Keratinocyte (primary cell): ENCODE results near the gene C8B. TPM values are rescaled to one million over a fixed set of nuclear protein-coding genes. Genes with fewer than 3 reads are reported as not detected.

Experiments used
- DNase-seq: peaks from one replicate; pipeline ENCODE4 v3.0.0-alpha.2; 2011; ENCODE audit warnings: low read depth, missing footprints, low spot score
- FAIRE-seq: peaks from 2 replicates; lab custom pipeline; 2011; peaks lifted over from hg19 to GRCh38; lab: Jason Lieb, UNC
- H2AFZ ChIP-seq: 2 replicates; pipeline ENCODE4 v1.6.0; 2012; ENCODE audit warnings: low read length, control low read depth, inconsistent platforms; ENCODE audit not compliant: control insufficient read depth
- H3K27ac ChIP-seq: 2 replicates; pipeline ENCODE4 v1.5.1; 2011; ENCODE audit warnings: low read length; ENCODE audit not compliant: control insufficient read depth, insufficient read depth
- H3K27me3 ChIP-seq: 3 replicates; pipeline ENCODE4 v1.6.0; 2011; ENCODE audit warnings: low read length; ENCODE audit not compliant: control insufficient read depth, insufficient read depth; ENCODE audit errors: extremely low read depth
- H3K36me3 ChIP-seq, 2 experiments: 2 replicates in 1 of 2; 3 replicates in 1 of 2; pipeline ENCODE4 v1.5.1; 2011; ENCODE audit warnings: low read length in 2 of 2, mild to moderate bottlenecking in 1 of 2; ENCODE audit not compliant: control insufficient read depth in 2 of 2, insufficient read depth in 2 of 2; ENCODE audit errors: extremely low read depth in 1 of 2
- H3K4me1 ChIP-seq: 3 replicates; pipeline ENCODE4 v1.5.1; 2011; ENCODE audit warnings: low read length; ENCODE audit not compliant: control insufficient read depth, insufficient read depth; ENCODE audit errors: extremely low read depth
- H3K4me2 ChIP-seq: 3 replicates; pipeline ENCODE4 v1.6.0; 2011; ENCODE audit warnings: low read depth, low read length; ENCODE audit not compliant: control insufficient read depth, insufficient read depth; ENCODE audit errors: extremely low read depth
- H3K4me3 ChIP-seq, 3 experiments: fragments of 200-600 bp in 1 of 3; sonication (generic) in 1 of 3; 2 replicates in 2 of 3; 3 replicates in 1 of 3; pipeline ENCODE4 v1.5.1; 2011 to 2016; ENCODE audit warnings: low read length in 3 of 3, mild to moderate bottlenecking in 3 of 3, control low read depth in 2 of 3, inconsistent platforms in 1 of 3, low read depth in 1 of 3, mixed read lengths in 1 of 3, mixed run types in 1 of 3, moderate library complexity in 1 of 3; ENCODE audit not compliant: control insufficient read depth in 2 of 3, insufficient read depth in 2 of 3; ENCODE audit errors: extremely low read depth in 1 of 3
- H3K79me2 ChIP-seq: 2 replicates; pipeline ENCODE4 v1.6.0; 2012; ENCODE audit warnings: low read length; ENCODE audit not compliant: control insufficient read depth, insufficient read depth
- H3K9ac ChIP-seq: 3 replicates; pipeline ENCODE4 v1.6.0; 2011; ENCODE audit warnings: low read length; ENCODE audit not compliant: control insufficient read depth, insufficient read depth; ENCODE audit errors: extremely low read depth
- H3K9me1 ChIP-seq: 3 replicates; pipeline ENCODE4 v1.6.0; 2011; ENCODE audit warnings: low read length; ENCODE audit not compliant: control insufficient read depth, insufficient read depth; ENCODE audit errors: extremely low read depth
- H3K9me3 ChIP-seq: 2 replicates; pipeline ENCODE4 v1.5.1; 2012; ENCODE audit warnings: low read depth, low read length; ENCODE audit not compliant: control insufficient read depth
- H4K20me1 ChIP-seq: 3 replicates; pipeline ENCODE4 v1.6.0; 2011; ENCODE audit warnings: low read length; ENCODE audit not compliant: control insufficient read depth, insufficient read depth; ENCODE audit errors: extremely low read depth
- EZH2 ChIP-seq: IDR thresholded peaks from one replicate; pipeline ENCODE4 v1.6.1; 2012; ENCODE audit warnings: inconsistent platforms, mild to moderate bottlenecking, low read length, moderate library complexity
- dilution Hi-C: fragments of 300-500 bp; cut with MboI; formaldehyde crosslinking; loops from one replicate; pipeline ENCODE4 v1.7.0; 2020; ENCODE audit warnings: low sequenced_read_pairs; ENCODE audit not compliant: extremely low pct_ligation_motif_present
- polyA plus RNA-seq, 5 experiments: library from polyadenylated mRNA; depleted of rRNA in 3 of 5; stranded (reverse) in 3 of 5; stranded (forward) in 1 of 5; unstranded in 1 of 5; fragments of >200 nt; gene quantifications; 1 replicate in 1 of 5; 2 replicates in 3 of 5; 3 replicates in 1 of 5; pipeline versions ENCODE4 v1.2.1 to v1.2.3, GENCODE V29; 2011 to 2012; ENCODE audit warnings: missing spikeins in 2 of 5, low read depth in 1 of 5, low replicate concordance in 1 of 5
- TF ChIP-seq, protein P1 (sequence below), 3 experiments: IDR thresholded peaks in 1 of 3; conservative IDR thresholded peaks in 1 of 3; optimal IDR thresholded peaks in 1 of 3; 2 replicates in 2 of 3; 3 replicates in 1 of 3; pipeline versions ENCODE3 to v1.5.1; 2011; ENCODE audit warnings: low read length in 3 of 3, mild to moderate bottlenecking in 3 of 3, moderate library complexity in 2 of 3, control low read depth in 1 of 3, inconsistent platforms in 1 of 3; ENCODE audit not compliant: insufficient read depth in 2 of 3; ENCODE audit errors: extremely low read depth in 1 of 3

The C8B gene
- polyA plus RNA-seq, 1 donor (not counting 4 experiments of a cell fraction or from before 2014, with no cell fraction given): 0.04 TPM

DNA sequence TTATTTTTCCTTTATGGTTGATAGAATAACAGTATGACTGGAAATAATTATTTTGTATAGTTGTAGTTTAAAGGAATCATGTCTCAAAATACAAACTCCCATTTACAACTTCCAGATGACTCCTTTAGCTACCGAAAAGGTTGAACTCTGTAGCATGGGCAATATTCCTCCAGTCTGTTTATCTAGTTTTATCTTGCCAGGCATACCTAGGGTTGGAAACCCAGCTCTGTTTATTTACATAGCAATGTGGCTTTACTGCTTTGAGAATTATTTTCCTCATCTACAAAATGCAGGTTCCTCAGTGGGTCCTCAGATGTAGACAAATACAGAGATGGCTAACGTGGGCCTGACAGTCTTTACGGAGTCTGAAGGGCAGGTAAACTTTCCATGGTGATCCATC, 60.1 kb downstream of the C8B start:
- Histone ChIP-seq H3K79me2 (no peaks in the 10 kb centered on the region), H3K4me2 (no peak overlapping the region), H3K27me3 (peaks cover 3% of the 10 kb centered on the region), H3K9me1 (no peaks in the 10 kb centered on the region), H3K9ac (no peak overlapping the region), H3K9me3 (no peaks in the 10 kb centered on the region), H2AFZ (no peak overlapping the region), H3K4me3 (no peak overlapping the region), H4K20me1 (no peaks in the 10 kb centered on the region), H3K27ac (no peak overlapping the region), H3K36me3 (no peaks in the 10 kb centered on the region), H3K4me1 (no peaks in the 10 kb centered on the region)
- TF ChIP-seq EZH2: no peak
- TF ChIP-seq, protein P1, sequence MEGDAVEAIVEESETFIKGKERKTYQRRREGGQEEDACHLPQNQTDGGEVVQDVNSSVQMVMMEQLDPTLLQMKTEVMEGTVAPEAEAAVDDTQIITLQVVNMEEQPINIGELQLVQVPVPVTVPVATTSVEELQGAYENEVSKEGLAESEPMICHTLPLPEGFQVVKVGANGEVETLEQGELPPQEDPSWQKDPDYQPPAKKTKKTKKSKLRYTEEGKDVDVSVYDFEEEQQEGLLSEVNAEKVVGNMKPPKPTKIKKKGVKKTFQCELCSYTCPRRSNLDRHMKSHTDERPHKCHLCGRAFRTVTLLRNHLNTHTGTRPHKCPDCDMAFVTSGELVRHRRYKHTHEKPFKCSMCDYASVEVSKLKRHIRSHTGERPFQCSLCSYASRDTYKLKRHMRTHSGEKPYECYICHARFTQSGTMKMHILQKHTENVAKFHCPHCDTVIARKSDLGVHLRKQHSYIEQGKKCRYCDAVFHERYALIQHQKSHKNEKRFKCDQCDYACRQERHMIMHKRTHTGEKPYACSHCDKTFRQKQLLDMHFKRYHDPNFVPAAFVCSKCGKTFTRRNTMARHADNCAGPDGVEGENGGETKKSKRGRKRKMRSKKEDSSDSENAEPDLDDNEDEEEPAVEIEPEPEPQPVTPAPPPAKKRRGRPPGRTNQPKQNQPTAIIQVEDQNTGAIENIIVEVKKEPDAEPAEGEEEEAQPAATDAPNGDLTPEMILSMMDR (optimal IDR thresholded peaks at IDR 0.05 in 1 of 3, IDR thresholded peaks at IDR 0.05 in 1 of 3, conservative IDR thresholded peaks at IDR 0.05 in 1 of 3; ENCODE audit: extremely low read depth in 1 of 3, insufficient read depth in 2 of 3, low read length in 3 of 3): no peak
- FAIRE-seq (no peak), DNase-seq (no peak)
- dilution Hi-C loops: no loop called here

DNA sequence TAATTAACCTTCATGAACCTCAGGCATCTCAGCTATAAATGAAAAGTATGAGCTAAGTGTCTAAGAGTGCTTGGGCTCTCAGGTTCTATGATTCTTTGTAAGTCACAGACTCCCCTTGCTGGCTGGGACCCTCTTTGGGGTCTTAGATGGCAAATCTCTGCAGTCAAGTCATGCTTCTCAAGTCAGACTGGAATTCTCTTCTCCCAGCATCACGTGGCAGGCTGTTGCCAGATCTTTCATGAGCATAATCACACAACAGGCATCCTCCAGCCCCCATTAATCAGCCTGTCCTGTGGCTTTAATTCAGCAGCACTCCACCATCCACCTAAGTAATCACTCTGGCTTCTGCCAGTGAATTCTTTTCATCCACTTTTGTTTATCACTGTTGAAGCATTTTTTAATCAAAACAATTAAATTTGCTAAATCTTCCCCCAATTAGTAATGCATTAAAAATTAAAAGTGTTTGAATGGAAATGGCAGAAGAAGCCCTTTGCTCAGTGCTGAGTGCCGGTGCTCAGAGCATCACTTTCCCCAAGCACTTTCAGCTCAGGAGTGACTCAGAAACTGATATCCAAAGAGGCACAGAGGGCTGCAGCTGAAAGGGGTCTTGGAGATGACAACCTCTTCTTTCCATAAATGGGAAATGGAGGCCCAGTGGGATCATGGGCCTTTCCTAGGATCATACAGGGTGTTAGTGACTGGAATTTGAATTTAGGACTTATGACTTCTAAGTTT, 61.0 kb downstream of the C8B start:
- H3K36me3 ChIP-seq: no peaks in the 10 kb centered on the region
- dilution Hi-C loops: no loop called here
- TF ChIP-seq, protein P1 (optimal IDR thresholded peaks at IDR 0.05 in 1 of 3, IDR thresholded peaks at IDR 0.05 in 1 of 3, conservative IDR thresholded peaks at IDR 0.05 in 1 of 3; ENCODE audit: extremely low read depth in 1 of 3, insufficient read depth in 2 of 3, low read length in 3 of 3): no peak
- TF ChIP-seq EZH2: no peak

More for the DNA sequence above, 61.0 kb downstream of the C8B start:
- H3K9me1 ChIP-seq: no peaks in the 10 kb centered on the region
- H3K4me2 ChIP-seq: no peak overlapping the region
- H4K20me1 ChIP-seq: no peaks in the 10 kb centered on the region
- DNase-seq: no peak
- no peak for FAIRE-seq
- H3K27me3 ChIP-seq: peaks cover 3% of the 10 kb centered on the region
- H3K4me3 ChIP-seq: no peak overlapping the region
- H3K9ac ChIP-seq: no peak overlapping the region
- H3K4me1 ChIP-seq: no peaks in the 10 kb centered on the region
- H3K79me2 ChIP-seq: no peaks in the 10 kb centered on the region
- H3K9me3 ChIP-seq: no peaks in the 10 kb centered on the region
- no peak overlapping the region for H2AFZ ChIP-seq
- H3K27ac ChIP-seq: no peak overlapping the region
